ENCODE data around the gene CEP57L1.

CEP57L1 gene

GRCh38 chr6:109095036-109095834, at the start of gene CEP57L1:
TSS of gene CEP57L1 (plus strand) at chr6:109095507. CDS start at chr6:109145222, 49,715 bp downstream.
- Histone ChIP-seq H3K9me3 (ENCODE audit: control insufficient read depth in 1 of 2, low read length in 2 of 2) (peaks cover 0 to 3% of the 10 kb centered on the region in 2 donors), H3K27me3 (ENCODE audit: control insufficient read depth in 1 of 2, insufficient read depth in 2 of 2, low read length in 2 of 2) (no peaks in the 10 kb centered on the region), H3K36me3 (ENCODE audit: control insufficient read depth in 1 of 2, insufficient read depth in 2 of 2, low read length in 2 of 2) (no peaks in the 10 kb centered on the region), H3K9ac (ENCODE audit: low read depth in 1 of 2, low read length in 2 of 2) (peak within 1 kb of the TSS; percentile 81 to 98), H3K4me3 (ENCODE audit: low read depth in 1 of 2, low read length in 2 of 2) (peak within 1 kb of the TSS; percentile 87 to 98), H3K27ac (ENCODE audit: low read depth, low read length) (peak within 1 kb of the TSS; percentile 93), H3K4me1 (ENCODE audit: control insufficient read depth in 1 of 2, insufficient read depth in 2 of 2, low read length in 2 of 2) (peaks cover 6 to 32% of the 10 kb centered on the region in 2 donors)

GRCh38 chr6:109048176-109048575, 47.1 kb upstream of the CEP57L1 start:
- Histone ChIP-seq H3K27me3 (ENCODE audit: control insufficient read depth in 1 of 2, insufficient read depth in 2 of 2, low read length in 2 of 2) (no peaks in the 10 kb centered on the region), H3K4me1 (ENCODE audit: control insufficient read depth in 1 of 2, insufficient read depth in 2 of 2, low read length in 2 of 2) (peaks cover 0 to 8% of the 10 kb centered on the region in 2 donors), H3K9me3 (ENCODE audit: control insufficient read depth in 1 of 2, low read length in 2 of 2) (no peaks in the 10 kb centered on the region), H3K9ac (ENCODE audit: low read depth in 1 of 2, low read length in 2 of 2) (no peak overlapping the region), H3K27ac (ENCODE audit: low read depth, low read length) (no peak overlapping the region), H3K36me3 (ENCODE audit: control insufficient read depth in 1 of 2, insufficient read depth in 2 of 2, low read length in 2 of 2) (no peaks in the 10 kb centered on the region), H3K4me3 (ENCODE audit: low read depth in 1 of 2, low read length in 2 of 2) (no peak overlapping the region)

GRCh38 chr6:109048670-109049415, 46.5 kb upstream of the CEP57L1 start:
- H3K27me3 ChIP-seq (ENCODE audit: control insufficient read depth in 1 of 2, insufficient read depth in 2 of 2, low read length in 2 of 2), result no peaks in the 10 kb centered on the region
- no peaks in the 10 kb centered on the region for H3K9me3 ChIP-seq (ENCODE audit: control insufficient read depth in 1 of 2, low read length in 2 of 2)
- no peak overlapping the region for H3K9ac ChIP-seq (ENCODE audit: low read depth in 1 of 2, low read length in 2 of 2)
- H3K36me3 ChIP-seq (ENCODE audit: control insufficient read depth in 1 of 2, insufficient read depth in 2 of 2, low read length in 2 of 2), result no peaks in the 10 kb centered on the region
- H3K4me1 ChIP-seq (ENCODE audit: control insufficient read depth in 1 of 2, insufficient read depth in 2 of 2, low read length in 2 of 2), result peaks cover 0 to 11% of the 10 kb centered on the region in 2 donors
- no peak overlapping the region for H3K27ac ChIP-seq (ENCODE audit: low read depth, low read length)
- H3K4me3 ChIP-seq (ENCODE audit: low read depth in 1 of 2, low read length in 2 of 2), result no peak overlapping the region

- Histone ChIP-seq H3K9ac (ENCODE audit: low read depth in 1 of 2, low read length in 2 of 2) (no peak overlapping the region), H3K4me1 (ENCODE audit: control insufficient read depth in 1 of 2, insufficient read depth in 2 of 2, low read length in 2 of 2) (peaks cover 0 to 11% of the 10 kb centered on the region in 2 donors), H3K36me3 (ENCODE audit: control insufficient read depth in 1 of 2, insufficient read depth in 2 of 2, low read length in 2 of 2) (no peaks in the 10 kb centered on the region), H3K9me3 (ENCODE audit: control insufficient read depth in 1 of 2, low read length in 2 of 2) (no peaks in the 10 kb centered on the region), H3K27ac (ENCODE audit: low read depth, low read length) (no peak overlapping the region), H3K4me3 (ENCODE audit: low read depth in 1 of 2, low read length in 2 of 2) (no peak overlapping the region), H3K27me3 (ENCODE audit: control insufficient read depth in 1 of 2, insufficient read depth in 2 of 2, low read length in 2 of 2) (no peaks in the 10 kb centered on the region)
Measured at GRCh38 chr6:109050012-109050411, 45.3 kb upstream of the CEP57L1 start.

GRCh38 chr6:109050447-109051102, 44.7 kb upstream of the CEP57L1 start:
- no peaks in the 10 kb centered on the region for H3K36me3 ChIP-seq (ENCODE audit: control insufficient read depth in 1 of 2, insufficient read depth in 2 of 2, low read length in 2 of 2)
- H3K4me3 ChIP-seq (ENCODE audit: low read depth in 1 of 2, low read length in 2 of 2), result no peak overlapping the region
- no peak overlapping the region for H3K27ac ChIP-seq (ENCODE audit: low read depth, low read length)
- H3K4me1 ChIP-seq (ENCODE audit: control insufficient read depth in 1 of 2, insufficient read depth in 2 of 2, low read length in 2 of 2), result peaks cover 0 to 11% of the 10 kb centered on the region in 2 donors
- H3K9me3 ChIP-seq (ENCODE audit: control insufficient read depth in 1 of 2, low read length in 2 of 2), result no peaks in the 10 kb centered on the region
- no peaks in the 10 kb centered on the region for H3K27me3 ChIP-seq (ENCODE audit: control insufficient read depth in 1 of 2, insufficient read depth in 2 of 2, low read length in 2 of 2)
- no peak overlapping the region for H3K9ac ChIP-seq (ENCODE audit: low read depth in 1 of 2, low read length in 2 of 2)

GRCh38 chr6:109051301-109052017, 43.8 kb upstream of the CEP57L1 start:
- Histone ChIP-seq H3K4me1 (ENCODE audit: control insufficient read depth in 1 of 2, insufficient read depth in 2 of 2, low read length in 2 of 2) (peaks cover 0 to 11% of the 10 kb centered on the region in 2 donors), H3K4me3 (ENCODE audit: low read depth in 1 of 2, low read length in 2 of 2) (no peak overlapping the region), H3K27ac (ENCODE audit: low read depth, low read length) (no peak overlapping the region), H3K9me3 (ENCODE audit: control insufficient read depth in 1 of 2, low read length in 2 of 2) (no peaks in the 10 kb centered on the region), H3K27me3 (ENCODE audit: control insufficient read depth in 1 of 2, insufficient read depth in 2 of 2, low read length in 2 of 2) (no peaks in the 10 kb centered on the region), H3K9ac (ENCODE audit: low read depth in 1 of 2, low read length in 2 of 2) (no peak overlapping the region), H3K36me3 (ENCODE audit: control insufficient read depth in 1 of 2, insufficient read depth in 2 of 2, low read length in 2 of 2) (no peaks in the 10 kb centered on the region)

- H3K9me3 ChIP-seq (ENCODE audit: control insufficient read depth in 1 of 2, low read length in 2 of 2), result no peaks in the 10 kb centered on the region
- peaks cover 0 to 11% of the 10 kb centered on the region in 2 donors for H3K4me1 ChIP-seq (ENCODE audit: control insufficient read depth in 1 of 2, insufficient read depth in 2 of 2, low read length in 2 of 2)
- H3K4me3 ChIP-seq (ENCODE audit: low read depth in 1 of 2, low read length in 2 of 2), result no peak overlapping the region
- no peak overlapping the region for H3K9ac ChIP-seq (ENCODE audit: low read depth in 1 of 2, low read length in 2 of 2)
- no peak overlapping the region for H3K27ac ChIP-seq (ENCODE audit: low read depth, low read length)
- no peaks in the 10 kb centered on the region for H3K36me3 ChIP-seq (ENCODE audit: control insufficient read depth in 1 of 2, insufficient read depth in 2 of 2, low read length in 2 of 2)
- no peaks in the 10 kb centered on the region for H3K27me3 ChIP-seq (ENCODE audit: control insufficient read depth in 1 of 2, insufficient read depth in 2 of 2, low read length in 2 of 2)
Measured at GRCh38 chr6:109052018-109052651, 43.2 kb upstream of the CEP57L1 start.

- H3K36me3 ChIP-seq (ENCODE audit: control insufficient read depth in 1 of 2, insufficient read depth in 2 of 2, low read length in 2 of 2), result no peaks in the 10 kb centered on the region
- no peaks in the 10 kb centered on the region for H3K9me3 ChIP-seq (ENCODE audit: control insufficient read depth in 1 of 2, low read length in 2 of 2)
- no peak overlapping the region for H3K27ac ChIP-seq (ENCODE audit: low read depth, low read length)
- H3K27me3 ChIP-seq (ENCODE audit: control insufficient read depth in 1 of 2, insufficient read depth in 2 of 2, low read length in 2 of 2), result no peaks in the 10 kb centered on the region
- no peak overlapping the region for H3K9ac ChIP-seq (ENCODE audit: low read depth in 1 of 2, low read length in 2 of 2)
- H3K4me3 ChIP-seq (ENCODE audit: low read depth in 1 of 2, low read length in 2 of 2), result no peak overlapping the region
- peaks cover 0 to 11% of the 10 kb centered on the region in 2 donors for H3K4me1 ChIP-seq (ENCODE audit: control insufficient read depth in 1 of 2, insufficient read depth in 2 of 2, low read length in 2 of 2)
Measured at GRCh38 chr6:109052852-109053251, 42.5 kb upstream of the CEP57L1 start.

GRCh38 chr6:109053336-109053735, 42.0 kb upstream of the CEP57L1 start:
- Histone ChIP-seq H3K9me3 (ENCODE audit: control insufficient read depth in 1 of 2, low read length in 2 of 2) (no peaks in the 10 kb centered on the region), H3K36me3 (ENCODE audit: control insufficient read depth in 1 of 2, insufficient read depth in 2 of 2, low read length in 2 of 2) (no peaks in the 10 kb centered on the region), H3K27ac (ENCODE audit: low read depth, low read length) (no peak overlapping the region), H3K27me3 (ENCODE audit: control insufficient read depth in 1 of 2, insufficient read depth in 2 of 2, low read length in 2 of 2) (no peaks in the 10 kb centered on the region), H3K9ac (ENCODE audit: low read depth in 1 of 2, low read length in 2 of 2) (no peak overlapping the region), H3K4me1 (ENCODE audit: control insufficient read depth in 1 of 2, insufficient read depth in 2 of 2, low read length in 2 of 2) (peaks cover 0 to 11% of the 10 kb centered on the region in 2 donors), H3K4me3 (ENCODE audit: low read depth in 1 of 2, low read length in 2 of 2) (no peak overlapping the region)

All from duodenal mucosa (tissue), 2 donors.